B cell (primary cell): Measurements from ENCODE around the gene GP1BB. TPM values are rescaled to one million over a fixed set of nuclear protein-coding genes. Genes with fewer than 3 reads are reported as not detected.

Source experiments
- ATAC-seq: fragments of 200-7000 bp; cut with Tn5 transposase; one replicate; pipeline ENCODE4 v1.10.0; 2021; ENCODE audit warnings: low read depth, mild to moderate bottlenecking, moderate number of reproducible peaks, moderate library complexity
- CTCF ChIA-PET: fragments of 350-600 bp; sonication (Branson Sonifier 250); formaldehyde crosslinking; loops from one replicate; lab custom pipeline; 2021; ENCODE audit warnings: antibody characterized with exemption, inconsistent platforms; lab: Charles Lee
- POLR2A ChIA-PET: fragments of 350-600 bp; sonication (Branson Sonifier 250); formaldehyde crosslinking; loops from one replicate; lab custom pipeline; 2021; ENCODE audit warnings: antibody characterized with exemption; lab: Charles Lee
- DNase-seq: peaks from one replicate; pipeline ENCODE4 v3.0.0; 2013
- H2AFZ ChIP-seq: 2 replicates; pipeline ENCODE4 v1.6.1; 2012; ENCODE audit warnings: mild to moderate bottlenecking, low read depth, low read length; ENCODE audit not compliant: insufficient read depth, poor library complexity, severe bottlenecking
- H3K27ac ChIP-seq, 2 donors: 1 replicate in 1 of 2; 2 replicates in 1 of 2; pipeline ENCODE4 v1.5.1; 2012 to 2013; ENCODE audit warnings: low read length in 2 of 2, mild to moderate bottlenecking in 2 of 2, moderate library complexity in 1 of 2
- H3K27me3 ChIP-seq, 4 experiments: fragments of 200-600 bp in 1 of 4; sonication (generic) in 1 of 4; replicated peaks in 1 of 4; 1 replicate in 2 of 4; 2 replicates in 2 of 4; pipeline versions ENCODE4 v1.6.1 to v1.7.0; 2013 to 2016; ENCODE audit warnings: low read length in 3 of 4, mild to moderate bottlenecking in 2 of 4, mixed read lengths in 1 of 4, moderate library complexity in 1 of 4; ENCODE audit not compliant: insufficient read depth in 4 of 4, control insufficient read depth in 3 of 4; ENCODE audit errors: control extremely low read depth in 1 of 4
- H3K36me3 ChIP-seq, 2 experiments: replicated peaks in 1 of 2; 1 replicate in 1 of 2; 2 replicates in 1 of 2; pipeline versions ENCODE4 v1.6.1 to v1.7.1; 2013; ENCODE audit warnings: low read length in 1 of 2; ENCODE audit not compliant: insufficient read depth in 2 of 2, control insufficient read depth in 1 of 2; ENCODE audit errors: control extremely low read depth in 1 of 2, extremely low read depth in 1 of 2
- H3K4me1 ChIP-seq, 2 donors: fragments of 200-600 bp in 1 of 2; sonication (generic) in 1 of 2; 1 replicate in 1 of 2; 2 replicates in 1 of 2; pipeline versions ENCODE4 v1.5.1 to v1.6.1; 2013 to 2017; ENCODE audit warnings: low read length in 2 of 2; ENCODE audit not compliant: control insufficient read depth in 2 of 2, insufficient read depth in 2 of 2
- H3K4me2 ChIP-seq: replicated peaks from 2 replicates; pipeline ENCODE3; 2012; ENCODE audit warnings: mild to moderate bottlenecking, low read depth, low read length; ENCODE audit not compliant: poor library complexity, severe bottlenecking
- H3K4me3 ChIP-seq, 5 experiments: fragments of 200-600 bp in 1 of 5; sonication (generic) in 1 of 5; 1 replicate in 3 of 5; 2 replicates in 2 of 5; pipeline versions ENCODE4 v1.5.1 to v1.7.0; 2011 to 2016; ENCODE audit warnings: low read length in 4 of 5, mild to moderate bottlenecking in 4 of 5, low read depth in 2 of 5, control low read depth in 1 of 5, moderate library complexity in 1 of 5; ENCODE audit not compliant: insufficient read depth in 1 of 5; ENCODE audit errors: control extremely low read depth in 1 of 5, extremely low read depth in 1 of 5
- H3K79me2 ChIP-seq: fragments of 200-600 bp; sonication (generic); one replicate; pipeline ENCODE4 v1.6.0; 2016; ENCODE audit warnings: low read length; ENCODE audit not compliant: control insufficient read depth, insufficient read depth
- H3K9ac ChIP-seq: fragments of 200-600 bp; sonication (generic); 2 replicates; pipeline ENCODE4 v1.6.1; 2017; ENCODE audit warnings: mild to moderate bottlenecking, low read length, moderate library complexity
- H3K9me3 ChIP-seq, 3 donors: one replicate each; pipeline versions ENCODE4 v1.6.1 to v1.7.1; 2013; ENCODE audit warnings: low read length in 2 of 3; ENCODE audit not compliant: control insufficient read depth in 2 of 3, insufficient read depth in 1 of 3; ENCODE audit errors: control extremely low read depth in 1 of 3
- H4K20me1 ChIP-seq: 2 replicates; pipeline ENCODE4 v1.6.0; 2012; ENCODE audit warnings: mild to moderate bottlenecking, low read length; ENCODE audit not compliant: insufficient read depth, control insufficient read depth, poor library complexity, severe bottlenecking
- H3K27ac Mint-ChIP-seq: one replicate; pipeline ENCODE4 v1.8.0; 2021; ENCODE audit warnings: mixed read lengths
- H3K27me3 Mint-ChIP-seq: one replicate; pipeline ENCODE4 v1.8.0; 2021; ENCODE audit warnings: mixed read lengths
- H3K4me1 Mint-ChIP-seq: one replicate; pipeline ENCODE4 v1.8.0; 2021; ENCODE audit warnings: mixed read lengths
- H3K4me3 Mint-ChIP-seq: one replicate; pipeline ENCODE4 v1.8.0; 2021; ENCODE audit warnings: mixed read lengths
- H3K9me3 Mint-ChIP-seq: one replicate; pipeline ENCODE4 v1.8.0; 2022; ENCODE audit warnings: mixed read lengths; ENCODE audit not compliant: insufficient read depth
- EZH2 ChIP-seq: IDR thresholded peaks from 2 replicates; pipeline ENCODE4 v1.6.1; 2012; ENCODE audit warnings: borderline replicate concordance, low read depth, mild to moderate bottlenecking, moderate library complexity, low read length; ENCODE audit not compliant: insufficient read depth, poor library complexity, severe bottlenecking
- WGBS: methylation state at CpG from one replicate; pipeline ENCODE4 v1.1.5; 2013; ENCODE audit warnings: missing lambda C conversion rate; ENCODE audit not compliant: insufficient coverage; 5-methylcytosine and 5-hydroxymethylcytosine counted together
- intact Hi-C: fragments of 100-400 bp; cut with micrococcal nuclease; formaldehyde crosslinking; loops from one replicate; pipeline ENCODE4 v1.10.0; 2022
- polyA plus RNA-seq: library from polyadenylated mRNA; depleted of rRNA; stranded (reverse); fragments of >200 nt; gene quantifications from 2 replicates; pipeline ENCODE4 v1.2.3, GENCODE V29; 2012
- total RNA-seq, 2 donors: library from RNA; stranded (reverse); fragments of 120-200 nt in 1 of 2; gene quantifications; 1 replicate in 1 of 2; 2 replicates in 1 of 2; pipeline versions ENCODE4 v1.2.3 to v1.2.4, GENCODE V29; 2013 to 2022
- TF ChIP-seq, protein P1 (sequence below): fragments of 200-600 bp; IDR thresholded peaks from one replicate; pipeline ENCODE4 v1.8.0; 2022; ENCODE audit warnings: antibody characterized with exemption, mild to moderate bottlenecking

GP1BB gene
- total and polyA plus RNA-seq, 2 donors (not counting 1 experiment from before 2014, with no cell fraction given): 0.31 TPM; not detected in 1

DNA sequence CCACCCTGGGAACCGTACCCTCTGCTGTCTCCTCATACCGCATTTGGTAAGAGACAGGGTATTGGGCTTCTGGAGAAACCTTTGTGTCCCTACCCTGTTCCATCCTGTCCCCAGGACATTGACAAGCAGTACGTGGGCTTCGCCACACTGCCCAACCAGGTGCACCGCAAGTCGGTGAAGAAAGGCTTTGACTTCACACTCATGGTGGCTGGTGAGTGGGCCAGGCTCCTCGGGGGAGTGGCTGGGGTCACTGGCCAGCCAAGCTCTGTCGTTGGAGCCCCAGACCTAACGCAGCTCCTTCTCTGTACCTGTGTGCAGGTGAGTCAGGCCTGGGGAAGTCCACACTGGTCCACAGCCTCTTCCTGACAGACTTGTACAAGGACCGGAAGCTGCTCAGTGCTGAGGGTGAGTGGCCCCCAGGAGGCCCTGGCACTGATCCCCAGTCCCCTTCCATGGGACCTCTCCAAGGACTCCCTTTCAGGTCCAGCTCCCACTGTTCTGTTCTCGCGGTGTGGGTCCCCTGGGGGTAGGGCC lies 3.8 kb upstream of the GP1BB start:
- ATAC-seq (no peak), DNase-seq (no peak)
- H3K27me3 ChIP-seq: peaks cover 0 to 73% (median 25%) of the 10 kb centered on the region in 4 experiments
- H3K9me3 ChIP-seq: peaks cover 0 to 22% (median 0%) of the 10 kb centered on the region in 3 donors
- no peak overlapping the region for H3K27ac ChIP-seq
- H3K4me2 ChIP-seq: no peak overlapping the region
- H3K36me3 ChIP-seq: no peaks in the 10 kb centered on the region
- TF ChIP-seq EZH2: no peak
- TF ChIP-seq, protein P1, sequence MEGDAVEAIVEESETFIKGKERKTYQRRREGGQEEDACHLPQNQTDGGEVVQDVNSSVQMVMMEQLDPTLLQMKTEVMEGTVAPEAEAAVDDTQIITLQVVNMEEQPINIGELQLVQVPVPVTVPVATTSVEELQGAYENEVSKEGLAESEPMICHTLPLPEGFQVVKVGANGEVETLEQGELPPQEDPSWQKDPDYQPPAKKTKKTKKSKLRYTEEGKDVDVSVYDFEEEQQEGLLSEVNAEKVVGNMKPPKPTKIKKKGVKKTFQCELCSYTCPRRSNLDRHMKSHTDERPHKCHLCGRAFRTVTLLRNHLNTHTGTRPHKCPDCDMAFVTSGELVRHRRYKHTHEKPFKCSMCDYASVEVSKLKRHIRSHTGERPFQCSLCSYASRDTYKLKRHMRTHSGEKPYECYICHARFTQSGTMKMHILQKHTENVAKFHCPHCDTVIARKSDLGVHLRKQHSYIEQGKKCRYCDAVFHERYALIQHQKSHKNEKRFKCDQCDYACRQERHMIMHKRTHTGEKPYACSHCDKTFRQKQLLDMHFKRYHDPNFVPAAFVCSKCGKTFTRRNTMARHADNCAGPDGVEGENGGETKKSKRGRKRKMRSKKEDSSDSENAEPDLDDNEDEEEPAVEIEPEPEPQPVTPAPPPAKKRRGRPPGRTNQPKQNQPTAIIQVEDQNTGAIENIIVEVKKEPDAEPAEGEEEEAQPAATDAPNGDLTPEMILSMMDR: no peak
- Mint-ChIP-seq H3K9me3 (no peaks in the 10 kb centered on the region), H3K4me1 (peaks cover 19% of the 10 kb centered on the region), H3K27me3 (peaks cover 38% of the 10 kb centered on the region), H3K4me3 (peak overlapping the region; percentile 74), H3K27ac (no peak overlapping the region)
- peaks cover 23 to 38% of the 10 kb centered on the region in 2 donors for H3K4me1 ChIP-seq
- H3K9ac ChIP-seq: no peak overlapping the region
- no peak overlapping the region for H3K4me3 ChIP-seq
- ChIA-PET POLR2A (no interaction called here), CTCF (interaction anchor here (0.8 to 1.7 kb wide), 2 partner anchors 11 to 191 kb away, joined by 4 read pairs; no protein-coding TSS in a partner anchor)
- 93% methylated on average over 12 of the region's 12 CpGs for WGBS
- no peaks in the 10 kb centered on the region for H4K20me1 ChIP-seq
- peak overlapping the region; percentile 59 for H2AFZ ChIP-seq
- intact Hi-C loops: no loop called here
- no peaks in the 10 kb centered on the region for H3K79me2 ChIP-seq

- Histone ChIP-seq H3K4me3 (no peak overlapping the region), H3K27ac (no peak overlapping the region), H3K79me2 (no peaks in the 10 kb centered on the region), H3K4me2 (no peak overlapping the region), H3K9me3 (peaks cover 0 to 22% (median 0%) of the 10 kb centered on the region in 3 donors), H2AFZ (no peak overlapping the region), H4K20me1 (no peaks in the 10 kb centered on the region), H3K9ac (no peak overlapping the region), H3K36me3 (no peaks in the 10 kb centered on the region), H3K27me3 (peaks cover 0 to 72% (median 23%) of the 10 kb centered on the region in 4 experiments), H3K4me1 (peaks cover 18 to 34% of the 10 kb centered on the region in 2 donors)
- ChIA-PET CTCF (interaction anchor here (0.8 to 1.7 kb wide), 3 partner anchors 10 to 190 kb away, joined by 4 read pairs; no protein-coding TSS in a partner anchor), POLR2A (no interaction called here)
- H3K9me3 Mint-ChIP-seq: no peaks in the 10 kb centered on the region
- peaks cover 43% of the 10 kb centered on the region for H3K27me3 Mint-ChIP-seq
- WGBS: 94% methylated on average over 26 of the region's 26 CpGs
- intact Hi-C loops: no loop called here
- TF ChIP-seq, protein P1: no peak
- TF ChIP-seq EZH2: no peak
- DNase-seq: no peak
- H3K4me1 Mint-ChIP-seq: peaks cover 22% of the 10 kb centered on the region
- peak overlapping the region; percentile 74 for H3K4me3 Mint-ChIP-seq
- ATAC-seq: no peak
- H3K27ac Mint-ChIP-seq: no peak overlapping the region
These were observed 3.0 kb upstream of the GP1BB start for GRCh38 chr22:19720150-19720827.
